ENCODE results near the gene RNF146. TPM values are rescaled to one million over a fixed set of nuclear protein-coding genes. Genes with fewer than 3 reads are reported as not detected.

The RNF146 gene
- total and polyA plus RNA-seq, 2 of the 13 experiments (the other 11 are each of a cell fraction or from before 2014, with no cell fraction given): 18.8 to 27.6 TPM

GRCh38 chr6:127266178-127266891 lies at the start of gene RNF146 (continued):
- TF ChIP-seq ARID4A (CRISPR knock-in tag; IDR thresholded peaks at IDR 0.05; ENCODE audit: borderline replicate concordance): no peak
- 0 out of 2 replicates have a peak, but pooled peaks have one; percentile 1 for TF ChIP-seq CAMTA2 (CRISPR knock-in tag; IDR thresholded peaks at IDR 0.05; ENCODE audit: borderline replicate concordance)
- TF ChIP-seq DPF2 (CRISPR knock-in tag; IDR thresholded peaks at IDR 0.05; ENCODE audit: borderline replicate concordance, low read depth): no peak
- no peak for TF ChIP-seq ATF7 (IDR thresholded peaks at IDR 0.05)
- TF ChIP-seq ATF7 (CRISPR knock-in tag; IDR thresholded peaks at IDR 0.05): peak; percentile 31; the same call in 1 of the 2 replicates
- TF ChIP-seq ZNF501 (CRISPR knock-in tag; IDR thresholded peaks at IDR 0.05): no peak
- 0 out of 2 replicates have a peak, but pooled peaks have one; percentile 23 for TF ChIP-seq EHMT2 (IDR thresholded peaks at IDR 0.05; ENCODE audit: borderline replicate concordance, low read depth, low read length)
- TF ChIP-seq PHF8 (CRISPR knock-in tag; IDR thresholded peaks at IDR 0.05): no peak
- no peak for TF ChIP-seq POLR2AphosphoS2 (IDR thresholded peaks at IDR 0.05; ENCODE audit: low read depth, low read length)
- TF ChIP-seq MIER3 (CRISPR knock-in tag; IDR thresholded peaks at IDR 0.05; ENCODE audit: borderline replicate concordance): peak; percentile 13; the same call in 1 of the 2 replicates
- no peak for TF ChIP-seq ZBTB44 (CRISPR knock-in tag; IDR thresholded peaks at IDR 0.05)
- no peak for TF ChIP-seq PCBP1 (IDR thresholded peaks at IDR 0.05; ENCODE audit: borderline replicate concordance, low read depth, low read length)
- TF ChIP-seq HNRNPLL (IDR thresholded peaks at IDR 0.05; ENCODE audit: low read depth, low read length, poor library complexity, severe bottlenecking): no peak
- no peak for TF ChIP-seq ARNT2 (CRISPR knock-in tag; IDR thresholded peaks at IDR 0.05; ENCODE audit: low read depth)
- TF ChIP-seq ZNF605 (CRISPR knock-in tag; IDR thresholded peaks at IDR 0.05): peak; percentile 66; the same call in 1 of the 2 replicates
- TF ChIP-seq TFDP2 (CRISPR knock-in tag; IDR thresholded peaks at IDR 0.05): no peak; the same call in none of the 2 replicates
- TF ChIP-seq REL (CRISPR knock-in tag; conservative IDR thresholded peaks at IDR 0.05): 0 out of 2 replicates have a peak, but pooled peaks have one; percentile 5
- no peak for TF ChIP-seq JUNB (CRISPR knock-in tag; IDR thresholded peaks at IDR 0.05; ENCODE audit: borderline replicate concordance)
- TF ChIP-seq ZNF784 (CRISPR knock-in tag; IDR thresholded peaks at IDR 0.05; ENCODE audit: borderline replicate concordance): no peak
